GM12892 (cell line): ENCODE measurements around the gene PTAR1. TPM values are rescaled to one million over a fixed set of nuclear protein-coding genes. Genes with fewer than 3 reads are reported as not detected.
A peak's percentile ranks its signal among the peaks of the same experiment; 100 is the strongest.
"Not testable (repeated sequence)": the region's sequence is repeated elsewhere in the genome, so short reads cannot be mapped to it uniquely, and the experiment has no call there.

Experiments
- DNase-seq: peaks from one replicate; pipeline ENCODE4 v3.0.0; 2011; ENCODE audit not compliant: insufficient read length
- FAIRE-seq: peaks from 2 replicates; lab custom pipeline; 2011; peaks lifted over from hg19 to GRCh38; lab: Jason Lieb, UNC
- POLR2A ChIP-seq: IDR thresholded peaks from 2 replicates; pipeline ENCODE4 v1.6.1; 2011; ENCODE audit warnings: low read depth, low read length, control low read depth
- POLR2AphosphoS5 ChIP-seq: IDR thresholded peaks from 2 replicates; pipeline ENCODE4 v1.6.1; 2011; ENCODE audit warnings: low read depth, low read length, control low read depth
- TAF1 ChIP-seq: IDR thresholded peaks from 2 replicates; pipeline ENCODE4 v1.6.1; 2011; ENCODE audit warnings: low read depth, mild to moderate bottlenecking, control low read depth, low read length, borderline replicate concordance
- polyA plus RNA-seq: library from polyadenylated mRNA; unstranded; fragments of >200 nt; gene quantifications from one replicate; pipeline ENCODE4 v1.2.1, GENCODE V29; 2012; ENCODE audit warnings: missing spikeins, inconsistent platforms; ENCODE audit not compliant: missing spikeins

The PTAR1 gene, protein sequence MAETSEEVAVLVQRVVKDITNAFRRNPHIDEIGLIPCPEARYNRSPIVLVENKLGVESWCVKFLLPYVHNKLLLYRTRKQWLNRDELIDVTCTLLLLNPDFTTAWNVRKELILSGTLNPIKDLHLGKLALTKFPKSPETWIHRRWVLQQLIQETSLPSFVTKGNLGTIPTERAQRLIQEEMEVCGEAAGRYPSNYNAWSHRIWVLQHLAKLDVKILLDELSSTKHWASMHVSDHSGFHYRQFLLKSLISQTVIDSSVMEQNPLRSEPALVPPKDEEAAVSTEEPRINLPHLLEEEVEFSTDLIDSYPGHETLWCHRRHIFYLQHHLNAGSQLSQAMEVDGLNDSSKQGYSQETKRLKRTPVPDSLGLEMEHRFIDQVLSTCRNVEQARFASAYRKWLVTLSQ
- 12.3 TPM for polyA plus RNA-seq

DNA sequence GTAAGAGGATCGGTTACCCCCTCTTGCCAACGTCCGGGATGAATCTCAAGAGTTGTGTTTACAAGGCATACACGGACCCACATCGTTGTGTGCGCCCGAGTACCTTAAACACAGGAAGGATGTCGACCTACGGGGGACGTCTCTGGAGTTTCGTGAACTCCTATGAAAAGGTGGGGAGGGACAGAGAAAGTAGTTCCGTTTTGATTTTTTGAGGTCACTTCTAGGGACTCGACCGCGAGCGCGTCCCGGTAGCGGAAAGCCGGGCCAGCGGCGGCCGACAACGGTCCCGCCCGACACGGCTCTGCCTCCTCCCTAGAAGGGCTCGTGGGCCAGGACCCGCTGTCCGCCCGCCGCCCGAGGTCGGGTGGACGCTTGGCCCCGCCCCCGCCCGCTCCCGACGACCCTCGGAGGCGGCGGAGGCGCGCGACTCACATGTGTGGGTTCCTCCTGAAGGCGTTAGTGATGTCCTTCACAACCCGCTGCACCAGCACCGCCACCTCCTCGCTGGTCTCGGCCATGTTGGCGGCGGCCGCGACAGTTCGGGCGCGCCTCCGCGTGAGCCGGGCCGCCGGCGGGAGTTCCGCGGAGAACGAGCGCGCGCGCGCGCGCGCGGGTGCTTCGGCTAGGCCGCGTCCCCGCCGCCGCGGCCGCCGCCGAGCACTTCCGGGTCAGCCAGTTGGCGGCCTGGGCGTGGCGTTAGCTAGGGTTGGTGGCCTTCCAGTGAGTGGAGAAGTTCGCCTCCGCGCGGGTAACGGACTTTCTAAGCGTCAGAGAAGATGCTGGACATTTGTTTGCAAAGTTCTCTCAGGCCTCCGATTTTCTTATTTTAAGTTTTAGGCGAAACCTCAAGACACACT is at the start of gene PTAR1:
TSS of gene PTAR1 (minus strand) at position 591 of the 857 bp plus-strand sequence. CDS start at position 518, 73 bp downstream.
- peak; percentile 90 for TF ChIP-seq POLR2AphosphoS5
- TF ChIP-seq POLR2A: peak; percentile 95
- TF ChIP-seq TAF1: peak; percentile 96
- FAIRE-seq: peak; percentile 97
- peak; percentile 59 for DNase-seq

DNA sequence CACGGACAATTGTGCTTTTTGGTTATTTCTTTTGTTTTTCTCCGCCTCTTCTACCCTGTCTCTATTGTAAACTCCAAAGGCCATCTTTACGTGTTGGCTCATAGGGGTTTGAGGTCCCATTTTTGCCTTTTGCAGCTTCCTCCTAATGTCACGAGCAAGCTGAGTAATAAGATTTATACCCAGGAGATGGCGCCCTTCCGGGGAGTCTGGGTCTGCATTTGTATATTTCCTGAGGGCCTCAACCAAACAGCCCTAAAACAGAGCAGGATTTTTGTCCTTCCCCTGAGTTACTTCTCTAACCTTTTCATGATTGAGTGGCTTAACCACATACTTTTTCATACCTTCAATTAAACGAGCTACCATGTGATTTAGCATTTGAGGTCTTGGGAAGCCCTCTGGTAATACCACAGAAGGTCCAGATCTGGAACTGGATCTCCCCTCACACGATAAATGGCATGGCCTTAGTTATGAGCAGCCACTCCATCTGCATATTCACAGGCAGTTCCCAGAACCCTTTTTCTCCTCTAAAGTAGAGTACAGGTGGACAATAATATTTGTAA is 49.6 kb upstream of the PTAR1 start:
- DNase-seq (no peak), FAIRE-seq (no peak)
- TF ChIP-seq POLR2A (no peak), POLR2AphosphoS5 (no peak), TAF1 (no peak)

DNA sequence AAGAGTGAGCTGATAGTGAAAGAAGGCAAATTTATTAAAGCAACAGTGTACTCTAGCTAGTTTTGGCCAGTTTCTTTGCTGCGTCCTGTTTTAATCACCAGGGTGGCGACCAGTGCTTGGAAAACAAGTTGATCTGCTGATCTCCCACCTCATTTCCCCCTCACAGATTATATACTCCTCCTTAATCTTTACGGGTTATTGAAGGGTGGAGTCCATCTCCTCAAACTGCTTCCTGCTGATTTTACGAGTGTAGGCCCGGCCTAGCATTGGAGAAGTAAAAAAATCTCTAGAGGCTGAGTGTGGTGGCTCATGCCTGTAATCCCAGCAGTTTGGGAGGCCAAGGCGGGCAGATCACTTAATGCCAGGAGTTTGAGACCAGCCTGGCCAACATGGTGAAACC is 46.8 kb upstream of the PTAR1 start:
- TF ChIP-seq POLR2AphosphoS5: no peak
- no peak for TF ChIP-seq TAF1
- no peak for TF ChIP-seq POLR2A
- FAIRE-seq (no peak), DNase-seq (no peak)

DNA sequence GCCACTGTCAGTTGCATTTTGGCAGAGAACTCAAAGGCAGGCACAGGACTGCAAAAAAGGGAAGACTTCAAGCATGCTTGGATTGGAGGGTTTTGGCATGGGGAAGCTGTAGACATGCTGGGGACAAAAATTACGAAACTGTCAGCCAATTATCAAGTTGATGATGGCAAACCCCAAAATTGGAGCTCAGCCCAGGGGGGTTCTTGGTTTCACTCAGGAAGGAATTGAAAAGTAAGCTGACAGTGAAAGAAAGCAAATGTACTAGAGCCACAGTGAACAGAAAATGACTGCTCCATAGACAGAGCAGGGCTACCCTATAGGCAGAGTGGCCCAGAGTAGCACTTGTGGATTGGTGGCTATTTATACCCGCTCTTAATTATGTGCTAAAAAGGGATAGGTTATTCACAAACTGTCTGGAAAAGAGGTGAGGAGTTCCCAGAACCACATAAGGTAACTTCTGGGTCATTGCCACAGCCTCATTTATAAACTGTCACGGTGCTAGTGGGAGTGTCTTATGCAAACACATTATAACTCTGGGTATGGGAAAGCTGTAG is 46.2 kb upstream of the PTAR1 start:
- DNase-seq (no peak), FAIRE-seq (peak; percentile 36)
- TF ChIP-seq POLR2A (no peak), POLR2AphosphoS5 (no peak), TAF1 (no peak)

DNA sequence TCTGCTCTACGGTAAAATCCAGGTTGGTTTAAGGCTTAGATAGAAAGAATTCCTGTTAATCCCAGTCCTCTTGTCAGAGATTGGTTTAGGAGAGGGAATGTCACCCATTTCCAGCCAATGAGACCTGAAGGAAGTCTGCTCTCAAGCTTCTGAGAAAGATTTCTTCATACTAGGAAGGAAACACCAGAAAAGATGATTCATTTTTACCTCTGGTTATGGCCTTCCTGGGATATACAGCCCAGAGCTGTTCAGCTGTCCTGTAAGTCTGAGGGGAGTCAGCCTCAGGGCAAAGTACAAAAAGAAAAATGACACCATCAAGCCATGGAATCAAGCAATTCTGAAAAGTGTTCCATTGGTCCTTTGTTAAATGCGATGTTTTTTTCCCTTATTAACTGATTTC is 42.2 kb upstream of the PTAR1 start:
- DNase-seq (no peak), FAIRE-seq (no peak)
- TF ChIP-seq POLR2AphosphoS5 (no peak), POLR2A (no peak), TAF1 (no peak)

DNA sequence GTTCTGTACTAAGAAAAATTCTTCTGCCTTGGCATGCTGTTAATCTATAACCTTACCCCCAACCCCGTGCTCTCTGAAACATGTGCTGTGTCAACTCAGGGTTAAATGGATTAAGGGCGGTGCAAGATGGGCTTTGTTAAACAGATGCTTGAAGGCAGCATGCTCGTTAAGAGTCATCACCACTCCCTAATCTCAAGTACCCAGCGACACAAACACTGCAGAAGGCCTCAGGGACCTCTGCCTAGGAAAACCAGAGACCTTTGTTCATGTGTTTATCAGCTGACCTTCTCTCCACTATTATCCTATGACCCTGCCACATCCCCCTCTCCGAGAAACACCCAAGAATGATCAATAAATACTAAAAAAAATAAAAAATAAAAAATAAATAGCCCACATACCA is 40.2 kb upstream of the PTAR1 start:
- FAIRE-seq, DNase-seq: not testable (repeated sequence)

DNA sequence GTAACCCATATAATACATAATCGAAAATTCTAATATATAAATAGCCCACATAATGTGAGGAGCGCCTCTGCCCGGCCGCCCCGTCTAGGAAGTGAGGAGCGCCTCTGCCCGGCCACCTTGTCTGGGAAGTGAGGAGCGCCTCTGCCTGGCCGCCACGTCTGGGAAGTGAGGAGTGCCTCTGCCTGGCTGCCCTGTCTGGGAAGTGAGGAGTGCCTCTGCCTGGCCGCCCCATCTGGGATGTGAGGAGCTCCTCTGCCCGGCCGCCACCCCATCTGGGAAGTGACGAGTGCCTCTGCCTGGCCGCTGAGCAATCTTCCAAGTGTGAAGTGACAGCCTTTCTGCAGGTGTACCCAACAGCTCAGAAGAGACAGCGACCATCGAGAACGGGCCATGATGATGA is 39.7 kb upstream of the PTAR1 start:
- not testable (repeated sequence) for DNase-seq, FAIRE-seq

DNA sequence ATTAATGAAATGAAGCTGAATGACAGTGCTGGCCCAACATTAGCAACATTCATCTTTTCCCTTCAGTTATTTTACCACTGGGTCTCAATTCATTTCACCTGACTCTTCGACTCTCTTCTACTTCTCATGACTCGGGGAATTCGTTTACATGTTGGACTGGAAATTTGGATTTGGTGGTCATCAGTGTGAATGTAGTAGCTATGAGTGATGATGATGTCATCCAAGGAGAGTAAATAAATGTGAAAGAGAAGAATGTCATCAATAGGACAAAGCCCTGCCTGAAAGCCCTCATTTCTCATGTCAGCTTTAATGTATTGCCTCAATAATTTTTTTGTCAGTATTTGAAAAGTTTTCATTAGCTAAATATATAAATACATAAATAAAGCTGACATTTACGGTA is 38.9 kb upstream of the PTAR1 start:
- no peak for DNase-seq
- TF ChIP-seq POLR2AphosphoS5: no peak
- no peak for TF ChIP-seq POLR2A
- TF ChIP-seq TAF1: no peak
- FAIRE-seq: no peak

DNA sequence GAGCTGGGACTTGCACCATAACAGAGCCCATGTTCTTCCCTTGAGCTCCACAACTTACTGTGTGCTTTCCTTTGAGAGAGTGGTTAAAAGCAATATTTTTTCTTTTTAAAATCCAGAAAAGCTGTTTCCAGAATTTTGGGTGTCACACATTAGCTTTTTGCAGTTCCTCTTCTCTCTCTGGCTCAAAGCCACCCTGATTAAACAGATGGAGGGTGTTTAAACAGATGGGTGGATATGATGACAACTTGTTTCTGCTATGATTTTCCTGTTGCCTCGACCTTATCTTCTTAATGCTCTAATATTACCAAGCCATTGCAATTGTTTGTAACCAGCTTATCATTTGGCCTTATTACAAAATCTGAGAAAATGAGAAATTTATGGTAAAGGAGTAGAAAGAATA is 37.9 kb upstream of the PTAR1 start:
- DNase-seq: no peak
- no peak for FAIRE-seq
- TF ChIP-seq POLR2A: no peak
- TF ChIP-seq TAF1: no peak
- no peak for TF ChIP-seq POLR2AphosphoS5

DNA sequence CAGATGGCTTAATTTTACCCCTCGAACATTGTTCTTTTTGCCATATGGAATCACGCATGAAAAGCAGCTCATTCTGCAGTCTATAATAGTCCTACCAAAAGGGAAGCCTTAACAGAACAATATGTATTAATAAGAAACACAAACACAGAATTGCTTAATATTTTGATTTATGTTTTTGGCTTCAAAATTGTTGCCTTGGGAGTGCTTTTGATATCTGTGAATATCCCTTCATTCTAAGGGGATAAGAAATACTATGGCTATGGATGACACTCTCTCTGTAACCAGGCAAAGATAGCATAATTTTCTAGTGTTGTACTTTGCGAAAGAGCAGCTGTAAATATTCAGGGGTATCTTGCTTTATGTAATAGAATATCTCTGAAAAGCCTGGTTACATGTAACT is 34.5 kb upstream of the PTAR1 start:
- FAIRE-seq: no peak

DNA sequence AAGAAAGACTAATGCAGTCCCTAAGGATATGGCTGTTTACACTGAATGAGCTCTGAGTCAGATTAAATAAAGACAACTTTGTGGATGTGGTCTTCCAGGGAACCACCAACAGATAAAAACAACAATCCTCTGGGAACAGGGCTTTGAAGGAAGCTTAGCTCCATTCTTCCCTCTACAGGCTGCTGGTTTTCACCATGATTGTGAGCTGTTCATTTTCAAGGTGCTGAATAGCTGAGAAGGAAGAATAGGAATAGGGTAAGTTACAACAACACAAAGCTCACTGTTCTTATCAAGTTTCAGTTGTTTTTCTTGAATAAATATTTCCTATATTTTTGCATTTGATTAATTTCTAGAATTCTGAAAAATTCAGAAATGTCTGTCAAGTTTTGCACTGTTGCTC is 25.9 kb upstream of the PTAR1 start:
- FAIRE-seq (no peak), DNase-seq (no peak)
- no peak for TF ChIP-seq TAF1
- TF ChIP-seq POLR2A: no peak
- TF ChIP-seq POLR2AphosphoS5: no peak

More for the DNA sequence above, 34.5 kb upstream of the PTAR1 start:
- DNase-seq: no peak
- TF ChIP-seq POLR2A: no peak
- TF ChIP-seq POLR2AphosphoS5: no peak
- TF ChIP-seq TAF1: no peak
